WERI-Rb-1 (cell line): ENCODE data around the gene PELI2.

ENCODE experiments used
- DNase-seq: peaks from one replicate; pipeline ENCODE4 v3.0.0-alpha.2; 2020
- H3K27ac ChIP-seq: fragments of 250-450 bp; sonication (Bioruptor Pico); 2 replicates; pipeline ENCODE4 v1.5.1; 2020; ENCODE audit warnings: mild to moderate bottlenecking, moderate library complexity
- H3K27me3 ChIP-seq: fragments of 250-450 bp; sonication (Bioruptor Pico); 2 replicates; pipeline ENCODE4 v1.5.1; 2021; ENCODE audit warnings: mild to moderate bottlenecking, low read depth, moderate library complexity; ENCODE audit not compliant: insufficient read depth, severe bottlenecking
- H3K36me3 ChIP-seq: fragments of 250-450 bp; sonication (Bioruptor Pico); 2 replicates; pipeline ENCODE4 v1.5.1; 2020; ENCODE audit warnings: mild to moderate bottlenecking, moderate library complexity
- H3K4me3 ChIP-seq: 2 replicates; pipeline ENCODE4 v1.5.1; 2011; ENCODE audit warnings: low read depth, mild to moderate bottlenecking, control low read depth, low read length
- H3K9me3 ChIP-seq: fragments of 250-450 bp; sonication (Bioruptor Pico); 2 replicates; pipeline ENCODE4 v1.5.1; 2021; ENCODE audit warnings: mild to moderate bottlenecking, moderate library complexity; ENCODE audit not compliant: severe bottlenecking
- TF ChIP-seq, protein P1 (sequence below): IDR thresholded peaks from 2 replicates; pipeline ENCODE4 v1.5.1; 2011; ENCODE audit warnings: low read depth, mild to moderate bottlenecking, control low read depth, inconsistent platforms, low read length

PELI2 gene

DNA sequence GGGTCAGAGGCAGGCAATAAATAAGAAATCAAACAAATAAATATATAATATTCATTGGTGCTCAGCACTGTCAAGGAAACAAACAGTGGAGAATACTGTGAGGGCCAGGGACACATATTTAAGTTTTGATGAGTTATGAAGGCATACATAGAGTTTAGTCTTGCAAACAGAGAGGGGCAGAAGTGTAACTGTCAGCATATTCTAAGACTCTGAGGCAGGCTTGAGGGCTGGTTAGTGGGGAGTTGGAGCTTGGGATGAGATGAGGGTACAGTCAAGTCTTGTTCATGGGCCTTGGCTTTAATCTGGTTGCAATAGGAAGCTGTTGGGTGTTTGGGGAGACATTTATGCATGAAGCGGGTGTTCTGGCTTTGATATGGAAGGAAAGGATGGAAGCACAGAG is 78.9 kb downstream of the PELI2 start:
- no peak overlapping the region for H3K27ac ChIP-seq
- no peaks in the 10 kb centered on the region for H3K36me3 ChIP-seq
- H3K9me3 ChIP-seq, result no peaks in the 10 kb centered on the region
- TF ChIP-seq, protein P1, sequence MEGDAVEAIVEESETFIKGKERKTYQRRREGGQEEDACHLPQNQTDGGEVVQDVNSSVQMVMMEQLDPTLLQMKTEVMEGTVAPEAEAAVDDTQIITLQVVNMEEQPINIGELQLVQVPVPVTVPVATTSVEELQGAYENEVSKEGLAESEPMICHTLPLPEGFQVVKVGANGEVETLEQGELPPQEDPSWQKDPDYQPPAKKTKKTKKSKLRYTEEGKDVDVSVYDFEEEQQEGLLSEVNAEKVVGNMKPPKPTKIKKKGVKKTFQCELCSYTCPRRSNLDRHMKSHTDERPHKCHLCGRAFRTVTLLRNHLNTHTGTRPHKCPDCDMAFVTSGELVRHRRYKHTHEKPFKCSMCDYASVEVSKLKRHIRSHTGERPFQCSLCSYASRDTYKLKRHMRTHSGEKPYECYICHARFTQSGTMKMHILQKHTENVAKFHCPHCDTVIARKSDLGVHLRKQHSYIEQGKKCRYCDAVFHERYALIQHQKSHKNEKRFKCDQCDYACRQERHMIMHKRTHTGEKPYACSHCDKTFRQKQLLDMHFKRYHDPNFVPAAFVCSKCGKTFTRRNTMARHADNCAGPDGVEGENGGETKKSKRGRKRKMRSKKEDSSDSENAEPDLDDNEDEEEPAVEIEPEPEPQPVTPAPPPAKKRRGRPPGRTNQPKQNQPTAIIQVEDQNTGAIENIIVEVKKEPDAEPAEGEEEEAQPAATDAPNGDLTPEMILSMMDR, result no peak
- no peak for DNase-seq
- H3K4me3 ChIP-seq, result no peak overlapping the region
- peaks cover 13% of the 10 kb centered on the region for H3K27me3 ChIP-seq

DNA sequence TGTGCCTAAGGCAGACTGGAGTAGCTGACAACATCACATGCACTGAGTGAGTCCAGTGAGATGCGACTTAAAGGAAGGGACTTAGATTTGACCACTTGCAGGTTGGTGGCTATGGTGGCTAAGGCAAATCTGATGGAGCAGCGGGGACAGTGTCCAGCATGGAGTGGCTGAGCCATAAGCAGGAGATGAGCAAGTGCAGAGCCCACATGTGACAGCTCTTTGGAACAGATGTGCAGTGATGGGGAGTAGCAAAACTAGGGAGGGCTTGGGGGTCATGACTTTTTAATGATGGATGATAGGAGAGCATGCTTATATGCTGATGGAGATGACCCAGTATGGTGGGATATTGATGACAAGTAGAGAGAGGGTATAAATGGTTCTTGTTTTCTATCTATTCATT is 80.2 kb downstream of the PELI2 start:
- no peaks in the 10 kb centered on the region for H3K36me3 ChIP-seq
- TF ChIP-seq, protein P1, result no peak
- H3K27ac ChIP-seq, result no peak overlapping the region
- H3K4me3 ChIP-seq, result no peak overlapping the region
- no peak for DNase-seq
- H3K27me3 ChIP-seq, result peaks cover 9% of the 10 kb centered on the region
- no peaks in the 10 kb centered on the region for H3K9me3 ChIP-seq

- Histone ChIP-seq H3K9me3 (no peaks in the 10 kb centered on the region), H3K4me3 (no peak overlapping the region), H3K27me3 (peaks cover 2% of the 10 kb centered on the region), H3K27ac (no peak overlapping the region), H3K36me3 (no peaks in the 10 kb centered on the region)
- no peak for DNase-seq
- TF ChIP-seq, protein P1, result no peak
These were observed 81.1 kb downstream of the PELI2 start for GRCh38 chr14:56199095-56199981.

GRCh38 chr14:56199982-56200577 is 81.9 kb downstream of the PELI2 start:
- Histone ChIP-seq H3K27ac (no peak overlapping the region), H3K9me3 (no peaks in the 10 kb centered on the region), H3K36me3 (no peaks in the 10 kb centered on the region), H3K4me3 (no peak overlapping the region), H3K27me3 (no peaks in the 10 kb centered on the region)
- TF ChIP-seq, protein P1, result no peak
- no peak for DNase-seq

DNA sequence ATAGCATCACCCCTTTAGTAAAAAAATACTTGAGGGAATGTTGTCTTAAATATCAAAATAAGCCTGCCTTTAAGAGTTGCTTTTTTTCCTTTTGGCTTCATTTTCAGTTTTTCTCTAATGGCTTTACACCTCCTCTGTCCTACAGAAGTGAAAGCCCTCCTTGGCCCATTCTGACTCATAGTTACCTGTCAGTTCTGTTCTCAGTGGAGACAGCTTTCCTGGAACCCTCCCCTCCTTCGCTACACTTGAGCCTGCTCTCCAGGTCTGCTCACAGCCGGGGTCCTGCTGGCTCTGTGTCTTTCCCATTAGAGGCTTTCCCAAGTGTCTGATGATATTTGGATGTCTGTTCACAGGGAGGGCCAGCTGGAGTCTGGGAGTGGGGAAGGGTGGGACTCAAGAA is 84.0 kb downstream of the PELI2 start:
- DNase-seq, result no peak
- no peaks in the 10 kb centered on the region for H3K36me3 ChIP-seq
- H3K27ac ChIP-seq, result no peak overlapping the region
- TF ChIP-seq, protein P1, result no peak
- H3K9me3 ChIP-seq, result no peaks in the 10 kb centered on the region
- no peaks in the 10 kb centered on the region for H3K27me3 ChIP-seq
- H3K4me3 ChIP-seq, result no peak overlapping the region
